HG03060 (cell line): ENCODE results near the gene ADGRG1.
"Not testable (repeated sequence)": the region's sequence is repeated elsewhere in the genome, so short reads cannot be mapped to it uniquely, and the experiment has no call there.

Experiments used
- ATAC-seq: cut with Tn5 transposase; IDR thresholded peaks from one replicate; pipeline ENCODE4 v1.9.1; 2021; ENCODE audit warnings: low read depth, moderate number of reproducible peaks; ENCODE audit not compliant: unreplicated experiment

ADGRG1 gene

DNA sequence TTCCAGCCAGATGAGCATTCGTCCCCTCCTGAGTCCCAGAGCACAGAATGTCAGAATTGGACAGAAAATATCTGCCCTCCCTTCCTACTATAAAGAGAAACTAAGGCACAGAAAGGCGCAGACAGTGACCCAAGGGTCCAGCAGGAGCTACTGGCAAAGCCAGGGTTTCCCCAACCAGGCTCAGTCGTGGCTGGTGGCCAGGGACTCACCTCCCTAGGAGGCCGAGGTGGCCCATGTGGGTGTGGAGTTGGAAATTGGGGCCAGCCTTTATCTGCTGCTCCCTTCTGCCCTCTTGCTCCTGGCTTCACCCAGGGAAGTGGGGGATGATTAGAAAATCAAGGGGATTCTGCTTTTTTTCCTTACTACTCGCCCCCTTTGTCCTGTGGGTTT, 67.2 kb downstream of the ADGRG1 start:
- ATAC-seq = no peak

GRCh38 chr16:57696240-57696639, 67.8 kb downstream of the ADGRG1 start:
- no peak for ATAC-seq

DNA sequence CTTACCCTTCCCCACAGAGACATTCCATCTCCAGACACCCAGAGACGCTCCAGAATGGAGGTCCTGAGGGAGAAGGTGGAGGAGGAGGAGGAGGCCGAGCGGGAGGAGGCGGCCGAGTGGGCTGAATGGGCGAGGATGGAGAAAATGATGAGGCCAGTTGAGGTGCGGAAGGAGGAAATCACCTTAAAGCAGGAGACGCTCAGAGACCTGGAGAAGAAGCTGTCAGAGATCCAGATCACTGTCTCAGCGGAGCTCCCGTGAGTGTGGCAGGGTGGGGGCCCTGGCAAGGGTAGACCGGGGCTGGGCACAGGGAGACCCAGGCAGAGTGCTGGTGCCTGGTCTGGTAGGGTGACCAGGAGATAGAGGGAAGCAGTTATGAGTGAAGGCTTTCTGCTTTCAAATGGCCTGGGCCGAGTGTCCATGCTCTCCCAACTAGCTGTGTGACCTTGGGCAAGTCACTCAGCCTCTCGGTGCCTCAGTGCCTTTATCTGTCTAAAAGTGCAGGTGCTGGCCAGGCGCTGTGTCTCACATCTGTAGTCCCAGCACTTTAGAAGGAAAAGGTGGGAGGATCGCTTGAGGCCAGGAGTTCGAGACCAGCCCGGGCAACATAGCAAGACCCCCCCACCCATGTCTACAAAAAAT, 69.6 kb downstream of the ADGRG1 start:
- no peak for ATAC-seq

DNA sequence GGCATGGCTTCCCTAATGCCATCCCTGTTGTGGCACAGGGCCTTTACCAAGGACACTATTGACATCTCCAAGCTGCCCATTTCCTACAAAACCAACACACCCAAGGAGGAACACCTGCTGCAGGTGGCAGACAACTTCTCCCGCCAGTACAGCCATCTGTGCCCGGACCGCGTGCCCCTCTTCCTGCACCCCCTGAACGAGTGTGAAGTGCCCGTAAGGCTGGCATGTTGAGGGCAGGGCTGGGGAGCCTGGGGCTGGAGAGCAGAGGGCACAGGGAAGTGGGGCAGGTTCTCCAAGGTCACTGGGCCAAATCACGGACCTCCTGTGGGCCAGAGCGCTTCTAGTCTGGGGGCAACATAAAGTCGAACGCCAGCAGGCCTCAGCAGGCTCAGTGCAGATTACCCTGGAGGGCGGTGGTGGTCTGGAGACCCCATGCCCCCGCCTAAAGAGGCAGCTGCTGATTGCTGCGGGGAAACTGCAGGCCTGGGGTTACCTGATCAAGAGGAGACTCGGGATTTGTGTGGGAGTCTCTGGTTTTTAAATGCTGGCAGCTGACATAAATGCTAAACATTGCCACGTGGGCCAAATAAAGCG, 70.5 kb downstream of the ADGRG1 start:
- ATAC-seq = no peak

- ATAC-seq = no peak
These were observed 71.1 kb downstream of the ADGRG1 start for GRCh38 chr16:57699481-57699880.

GRCh38 chr16:57699899-57700298, 71.5 kb downstream of the ADGRG1 start:
- ATAC-seq = no peak

DNA sequence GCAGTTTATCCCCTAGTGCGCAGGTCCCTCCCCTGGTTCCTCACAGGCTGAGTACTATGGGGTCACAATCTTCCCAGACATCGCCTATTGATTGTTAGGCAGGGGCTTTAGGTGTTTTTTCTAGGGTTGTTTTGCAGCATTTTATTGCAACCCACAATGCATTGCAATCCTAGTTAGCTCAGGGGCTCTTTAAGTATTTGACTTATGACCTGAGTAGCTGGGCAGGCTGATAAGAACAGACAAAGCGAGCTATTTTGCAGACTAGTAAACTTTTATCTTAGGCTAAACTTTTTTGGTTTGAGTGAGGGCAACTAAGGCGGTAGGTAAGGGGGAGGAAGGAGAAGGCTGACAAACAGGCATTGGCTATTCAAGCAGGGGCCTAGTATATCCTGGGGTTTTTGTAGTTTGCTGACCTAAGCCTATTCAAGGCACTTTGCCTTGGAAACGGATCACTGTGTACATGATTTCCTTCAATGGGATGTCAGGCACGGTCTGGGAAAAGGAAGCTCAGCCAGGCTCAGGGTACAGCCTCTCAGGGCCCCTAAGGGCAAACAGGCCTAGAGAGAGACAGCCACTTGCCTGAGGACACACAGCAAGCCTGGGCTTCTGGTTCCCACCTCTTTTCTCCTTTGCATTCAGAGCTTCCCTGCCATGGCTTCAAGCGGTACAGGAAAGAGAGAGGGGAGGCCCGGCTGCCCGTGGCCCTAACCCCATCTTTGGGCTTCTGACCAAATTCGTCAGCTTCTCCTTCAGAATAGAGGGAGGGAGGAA, 72.5 kb downstream of the ADGRG1 start:
- no peak for ATAC-seq

DNA sequence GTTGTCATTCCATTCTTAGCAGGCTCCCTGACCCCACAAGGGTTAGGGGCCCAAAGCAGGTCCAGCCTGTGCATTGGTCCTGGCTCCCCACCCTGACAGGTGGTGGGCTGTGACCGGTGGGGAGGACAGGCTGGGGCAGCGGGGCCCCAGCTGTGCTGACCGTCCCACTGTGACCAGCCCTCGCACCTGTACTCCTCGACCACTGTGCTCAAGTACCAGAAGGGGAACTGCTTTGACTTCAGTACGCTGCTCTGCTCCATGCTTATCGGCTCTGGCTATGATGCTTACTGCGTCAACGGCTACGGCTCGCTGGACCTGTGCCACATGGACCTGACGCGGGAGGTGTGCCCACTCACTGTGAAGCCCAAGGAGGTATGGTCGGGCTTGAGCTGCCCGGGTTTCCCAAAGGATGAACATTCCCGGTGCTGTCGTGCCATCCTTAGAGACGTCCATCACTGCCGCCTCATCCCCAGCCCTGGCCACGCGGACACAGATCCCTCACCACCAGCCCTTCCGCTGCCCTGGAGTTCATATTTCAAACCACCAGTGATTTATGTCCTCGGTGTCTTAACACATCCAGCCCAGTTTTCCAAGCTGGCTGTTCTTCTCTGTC, 73.4 kb downstream of the ADGRG1 start:
- no peak for ATAC-seq

GRCh38 chr16:57703416-57704010, 75.1 kb downstream of the ADGRG1 start:
- no peak for ATAC-seq

GRCh38 chr16:57704011-57704904, 75.8 kb downstream of the ADGRG1 start:
- no peak for ATAC-seq

DNA sequence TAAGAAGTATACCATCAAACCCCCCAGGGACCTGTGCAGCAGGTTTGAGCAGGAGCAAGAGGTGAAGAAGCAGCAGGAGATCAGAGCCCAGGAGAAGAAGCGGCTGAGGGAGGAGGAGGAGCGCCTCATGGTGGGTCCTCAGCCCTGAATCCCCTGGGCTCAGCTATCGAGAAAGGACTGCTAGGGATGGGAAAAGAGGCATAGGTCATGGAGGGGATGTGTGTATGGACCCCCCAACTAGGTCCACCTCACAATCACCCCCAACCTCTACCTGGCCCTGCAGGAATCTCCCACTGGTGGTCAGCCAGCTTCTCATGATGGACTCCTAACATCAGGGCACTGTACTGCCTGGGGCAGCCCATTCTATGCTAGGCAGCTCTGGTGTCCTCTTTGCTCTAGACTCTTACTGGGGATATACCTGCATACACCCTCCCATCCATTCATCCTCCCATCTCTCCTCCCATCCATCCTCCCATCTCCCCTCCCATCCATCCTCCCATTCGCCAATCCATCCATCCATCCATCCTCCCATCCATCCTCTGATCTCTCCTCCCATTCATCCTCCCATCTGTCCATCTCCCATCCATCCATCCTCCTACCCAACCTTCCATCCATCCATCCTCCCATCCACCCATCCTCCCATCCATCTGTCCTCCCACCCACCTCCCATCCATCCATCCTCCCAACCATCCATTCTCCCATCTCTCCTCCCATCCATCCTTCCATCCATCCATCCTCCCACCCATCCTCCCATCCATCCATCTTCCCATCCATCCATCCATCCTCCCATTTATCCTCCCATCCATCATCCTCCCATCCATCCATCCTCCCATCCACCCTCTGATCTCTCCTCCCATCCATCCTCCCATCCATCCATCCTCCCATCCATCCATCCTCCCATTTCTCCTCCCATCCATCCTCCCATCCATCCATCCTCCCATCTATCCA, 76.7 kb downstream of the ADGRG1 start:
- ATAC-seq = no peak

DNA sequence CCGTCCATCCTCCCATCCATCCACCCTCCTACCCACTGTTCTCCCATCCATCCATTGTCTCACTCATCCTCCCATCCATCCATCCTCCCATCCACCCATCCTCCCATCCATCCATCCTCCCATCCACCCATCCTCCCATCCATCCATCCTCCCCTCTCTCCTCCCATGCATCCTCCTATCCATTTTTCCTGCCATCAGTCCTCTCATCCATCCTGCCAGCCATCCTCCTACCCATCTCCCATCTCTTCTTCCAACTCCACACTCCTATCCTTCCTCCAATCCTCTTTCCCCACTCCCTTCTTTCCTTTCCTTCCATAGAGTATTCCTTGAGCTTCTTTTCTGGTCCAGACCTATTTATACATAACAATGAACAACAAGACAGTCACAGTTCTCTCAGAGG, 78.3 kb downstream of the ADGRG1 start:
- ATAC-seq = no peak

- no peak for ATAC-seq
These were observed 78.9 kb downstream of the ADGRG1 start for GRCh38 chr16:57707331-57707730.

DNA sequence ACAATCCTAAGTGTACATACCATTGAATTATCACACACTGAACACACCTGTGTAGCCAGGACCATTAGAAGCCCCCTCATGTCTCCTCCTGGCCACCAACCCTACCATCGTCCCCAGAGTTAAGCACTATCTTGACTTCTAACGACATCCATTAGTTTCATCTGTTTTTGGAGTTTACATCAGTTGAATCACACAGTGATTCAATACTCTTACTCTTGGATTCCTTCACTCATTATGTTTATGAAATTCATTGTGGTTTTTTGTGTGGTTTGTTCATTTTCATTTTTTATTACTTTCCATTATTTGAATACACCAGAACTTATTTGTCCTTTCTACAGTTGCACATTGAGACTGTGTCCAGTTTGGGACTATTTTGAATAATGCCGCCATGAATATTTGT, 79.7 kb downstream of the ADGRG1 start:
- ATAC-seq = no peak

GRCh38 chr16:57709663-57710062, 81.2 kb downstream of the ADGRG1 start:
- no peak for ATAC-seq

DNA sequence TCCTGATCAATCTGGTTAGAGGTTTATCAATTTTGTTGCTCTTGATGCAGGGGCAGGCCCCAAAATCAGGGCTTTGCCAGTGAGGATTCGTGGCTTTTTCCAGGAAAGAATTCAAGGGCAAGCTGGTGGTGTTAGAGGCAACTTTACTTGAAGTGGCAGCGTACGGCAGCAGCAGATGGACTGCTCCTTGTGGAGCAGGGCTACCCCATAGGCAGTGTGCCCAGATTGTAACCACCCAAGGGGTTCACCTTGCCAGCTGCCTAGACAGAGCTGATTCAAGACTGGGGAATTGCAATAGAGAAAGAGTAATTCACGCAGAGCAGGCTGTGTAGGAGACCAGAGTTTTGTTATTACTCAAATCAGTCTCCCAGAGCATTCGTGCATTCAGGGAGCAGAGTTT, 82.9 kb downstream of the ADGRG1 start:
- no peak for ATAC-seq

DNA sequence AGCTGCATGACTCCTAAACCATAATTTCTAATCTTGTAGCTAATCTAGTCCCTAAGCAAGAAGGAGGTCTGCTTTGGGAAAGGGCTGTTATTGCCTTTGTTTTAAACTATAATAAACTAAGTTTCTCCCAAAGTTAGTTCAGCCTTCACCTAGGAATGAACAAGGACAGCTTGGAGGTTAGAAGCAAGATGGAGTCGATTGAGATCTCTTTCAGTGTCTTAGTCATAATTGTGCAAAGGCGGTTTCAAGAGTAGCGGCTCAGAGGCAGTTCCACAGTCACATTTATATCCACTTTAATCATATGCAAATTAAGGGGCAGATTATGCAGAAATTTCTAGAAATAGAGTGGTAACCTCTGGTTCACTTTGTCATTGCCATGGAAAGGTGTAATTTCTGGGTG, 83.6 kb downstream of the ADGRG1 start:
- ATAC-seq = no peak

- not testable (repeated sequence) for ATAC-seq
These were observed 84.1 kb downstream of the ADGRG1 start for GRCh38 chr16:57712569-57712968.

- ATAC-seq = no peak
These were observed 85.2 kb downstream of the ADGRG1 start for GRCh38 chr16:57713596-57713995.
